ENCODE measurements around the gene ZNF408.
"Not testable (repeated sequence)": the region's sequence is repeated elsewhere in the genome, so short reads cannot be mapped to it uniquely, and the experiment has no call there.

ZNF408 gene

DNA sequence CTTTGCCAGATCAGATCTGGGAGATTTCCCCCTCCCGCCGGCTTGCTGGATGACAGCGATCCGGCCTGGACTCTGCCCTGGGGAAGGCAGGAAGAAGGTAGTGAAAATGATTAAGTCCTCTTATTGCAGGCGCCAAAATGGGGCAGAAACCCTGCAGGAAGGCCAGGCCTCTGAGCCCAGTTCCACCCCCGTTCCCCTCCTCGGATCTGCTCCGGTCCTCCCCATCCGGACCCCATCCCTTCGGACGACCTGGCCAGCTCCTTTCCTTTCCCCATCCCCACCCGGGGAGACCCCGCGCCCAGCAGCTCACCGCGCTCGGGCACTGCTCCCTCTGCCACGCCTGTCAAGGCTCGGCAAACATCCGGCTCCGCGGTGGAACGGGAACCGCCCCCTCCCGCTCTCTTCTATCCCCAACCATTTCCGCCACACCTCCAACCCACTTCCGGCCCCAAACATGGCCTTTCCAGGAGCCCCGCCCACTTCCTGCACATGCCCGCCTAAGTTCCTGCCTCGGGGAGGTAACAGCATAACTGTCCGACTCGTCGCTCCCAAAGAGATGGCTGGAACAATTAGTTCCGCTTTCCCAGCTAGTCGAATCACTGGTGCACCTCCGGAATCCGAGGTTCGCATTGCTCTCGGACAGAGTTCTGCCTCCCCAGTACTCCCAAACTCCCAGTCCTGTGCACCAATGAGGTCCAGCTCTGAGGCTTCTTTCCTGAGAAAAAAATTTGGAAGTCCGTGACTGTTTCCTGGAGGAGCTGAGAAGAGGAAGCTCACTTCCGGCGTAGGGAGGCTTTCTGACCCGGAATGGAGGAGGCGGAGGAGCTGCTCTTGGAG is at the start of gene ZNF408, which contains the start of gene ARHGAP1:
Gene ZNF408 (plus strand): TSS at position 791 of the 837 bp plus-strand sequence. CDS start 17 bp downstream, at position 808.
Gene ARHGAP1 (minus strand): TSS at position 379 of the 837 bp plus-strand sequence. CDS start 4,512 bp downstream, outside the sequence.
- DNase-seq = peak; percentile 97

DNA sequence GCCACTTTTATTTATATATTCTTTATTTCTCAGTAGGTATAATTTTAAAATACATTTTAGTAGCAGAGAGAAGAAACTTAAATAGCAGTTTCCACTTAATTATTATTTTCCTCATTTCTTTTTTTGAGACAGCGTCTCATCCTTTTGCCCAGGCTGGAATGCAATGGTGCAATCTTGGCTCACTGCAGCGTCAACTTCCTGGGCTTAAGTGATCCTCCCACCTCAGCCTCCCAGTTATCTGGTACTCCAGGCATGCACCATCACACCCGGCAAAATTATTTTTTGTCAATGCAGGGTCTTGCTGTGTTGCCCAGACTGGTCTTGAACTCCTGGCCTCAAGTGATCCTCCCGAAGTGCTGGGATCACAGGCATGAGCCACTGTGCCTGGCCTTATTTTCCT is 45.2 kb upstream of the ZNF408 start:
- DNase-seq = no peak

DNA sequence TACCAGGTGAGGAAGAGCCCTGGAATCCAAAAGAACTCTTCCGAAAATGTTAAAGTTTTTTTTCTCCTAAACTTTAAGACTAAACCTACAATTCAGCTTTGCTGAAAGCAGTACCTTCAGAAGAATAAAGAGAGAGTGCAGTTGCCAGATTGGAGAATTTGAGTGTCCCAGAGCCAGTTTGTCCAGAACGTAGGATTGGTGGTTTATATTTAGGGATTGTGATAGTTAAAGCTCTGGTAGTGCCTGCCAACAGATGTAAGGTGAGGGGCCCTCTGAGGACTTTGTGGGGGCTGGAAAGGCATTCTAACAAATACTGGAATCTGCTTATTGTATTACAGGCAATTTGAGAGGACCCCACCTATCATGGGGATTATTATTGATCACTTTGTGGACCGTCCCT is 43.6 kb upstream of the ZNF408 start:
- no peak for DNase-seq

DNA sequence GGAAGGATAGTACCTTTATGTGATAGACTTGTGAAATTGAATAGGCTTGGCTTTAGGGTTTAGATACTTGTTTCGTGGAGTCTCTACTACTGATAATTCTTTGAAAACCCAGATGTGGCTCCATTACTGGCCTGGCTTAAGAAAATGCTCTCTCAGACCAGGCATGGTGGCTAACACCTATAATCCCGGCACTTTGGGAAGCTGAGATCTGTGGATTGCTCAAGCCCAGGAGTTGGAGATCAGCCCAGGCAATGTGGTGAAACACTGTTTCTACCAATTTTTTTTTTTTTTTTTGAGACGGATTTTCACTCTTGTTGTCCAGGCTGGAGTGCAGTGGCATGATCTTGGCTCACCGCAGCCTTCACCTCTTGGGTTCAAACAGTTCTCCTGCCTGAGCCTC is 42.6 kb upstream of the ZNF408 start:
- no peak for DNase-seq

DNA sequence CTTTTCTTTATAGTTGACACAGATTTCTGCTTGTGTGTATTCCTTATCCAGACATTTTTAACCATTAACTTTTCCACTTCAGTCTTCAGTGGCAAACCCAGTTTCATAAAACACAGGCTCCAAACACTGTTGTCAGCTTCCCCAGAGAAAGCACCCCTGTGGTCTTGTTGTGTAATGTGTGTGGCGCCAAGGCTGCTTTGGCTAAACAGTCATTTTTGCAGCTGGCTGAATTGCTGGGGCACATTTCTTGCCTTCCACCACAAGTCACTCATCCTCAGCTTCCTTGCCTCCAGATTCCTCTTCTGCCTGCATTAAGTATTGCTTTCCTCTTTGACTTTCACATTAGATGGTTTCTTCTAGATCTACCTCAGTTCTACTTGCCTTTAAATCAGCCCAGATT is 40.9 kb upstream of the ZNF408 start:
- DNase-seq = no peak

DNA sequence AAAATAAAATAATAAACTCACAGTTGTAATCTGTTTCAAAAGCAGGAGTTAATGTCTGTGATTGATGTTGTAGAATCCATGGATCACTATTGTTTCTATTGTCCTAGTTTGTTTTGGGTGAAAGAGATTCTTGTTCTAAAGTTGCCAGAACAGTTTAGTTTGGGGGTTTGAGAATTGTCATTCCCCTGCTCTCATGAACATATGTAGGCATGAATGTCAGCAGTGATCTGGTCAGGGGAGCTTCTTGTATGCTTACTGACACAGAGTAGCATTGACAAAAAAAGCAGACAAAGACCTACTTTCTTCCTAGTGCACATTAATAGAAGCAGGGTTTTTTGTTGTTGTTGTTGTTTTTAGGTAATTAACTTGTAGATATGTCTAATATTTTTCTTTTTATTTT is 39.0 kb upstream of the ZNF408 start:
- DNase-seq = no peak

DNA sequence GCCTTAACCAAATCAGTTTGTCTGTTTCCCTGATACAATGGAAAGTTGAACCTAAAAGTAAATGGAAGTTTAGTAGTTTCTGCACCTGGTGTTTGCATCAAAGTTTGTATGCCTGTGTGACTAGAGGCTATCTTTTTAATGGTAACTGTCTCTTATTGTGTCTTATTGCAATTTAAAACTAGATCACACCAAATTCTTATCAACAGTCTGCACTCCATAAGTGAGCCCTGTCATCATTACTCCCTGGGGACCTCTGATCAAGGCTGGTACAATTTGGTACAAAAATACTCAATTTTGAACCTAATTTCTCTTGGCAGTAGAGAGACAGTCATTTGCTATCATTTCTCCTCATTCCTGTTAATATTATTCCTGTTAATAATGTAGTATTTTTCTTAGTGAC is 38.5 kb upstream of the ZNF408 start:
- DNase-seq = no peak

DNA sequence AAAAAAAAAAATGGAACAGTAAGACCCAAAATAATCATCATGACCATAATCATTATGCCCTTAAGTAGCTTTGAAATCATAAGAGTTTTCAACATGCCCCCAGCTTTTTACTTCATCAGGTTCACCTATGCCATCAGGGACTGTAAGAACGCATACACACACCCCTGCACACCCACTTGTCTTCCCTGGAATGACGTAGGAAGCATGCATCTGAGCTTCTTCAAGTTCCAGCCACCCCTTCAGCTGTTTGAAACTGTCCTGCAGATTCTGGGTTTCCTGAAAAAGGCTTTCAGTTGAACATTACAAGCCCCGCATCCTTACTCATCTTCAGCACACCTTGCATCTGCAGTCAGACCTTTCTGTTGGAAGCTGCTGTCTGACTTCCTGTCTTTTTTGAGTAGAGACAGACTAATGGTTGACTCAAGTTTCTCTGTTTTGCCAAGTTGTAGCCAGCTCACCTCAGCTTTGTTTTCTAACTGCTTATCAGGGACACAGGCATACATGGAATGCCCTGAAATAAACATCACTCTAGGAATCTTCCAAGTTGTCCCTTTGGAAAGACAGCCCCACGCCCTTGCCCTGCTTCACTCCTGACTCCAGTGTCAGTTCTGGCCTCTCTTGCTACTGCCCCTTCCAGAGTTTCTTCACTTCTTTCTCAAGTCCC is 37.4 kb upstream of the ZNF408 start:
- DNase-seq = no peak

DNA sequence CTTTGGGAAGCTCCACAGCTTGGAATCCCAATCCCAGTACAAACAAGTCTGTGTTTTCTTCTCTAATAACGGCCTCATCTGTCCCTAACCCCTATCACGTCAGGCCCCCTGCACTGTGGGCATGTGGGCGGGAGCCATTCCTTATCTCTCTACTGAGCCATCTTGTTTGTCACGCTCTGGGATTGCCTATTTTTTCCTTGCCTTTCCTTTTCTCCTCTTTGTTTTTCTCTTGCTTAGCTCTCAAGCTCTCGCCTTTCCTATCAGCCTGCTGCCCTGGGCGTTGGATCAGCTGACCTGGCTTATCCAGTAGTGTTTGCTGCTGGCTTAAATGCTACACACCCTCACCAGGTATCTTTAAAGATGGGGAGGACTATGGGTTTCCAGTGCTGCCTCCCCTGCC is 36.2 kb upstream of the ZNF408 start:
- no peak for DNase-seq

DNA sequence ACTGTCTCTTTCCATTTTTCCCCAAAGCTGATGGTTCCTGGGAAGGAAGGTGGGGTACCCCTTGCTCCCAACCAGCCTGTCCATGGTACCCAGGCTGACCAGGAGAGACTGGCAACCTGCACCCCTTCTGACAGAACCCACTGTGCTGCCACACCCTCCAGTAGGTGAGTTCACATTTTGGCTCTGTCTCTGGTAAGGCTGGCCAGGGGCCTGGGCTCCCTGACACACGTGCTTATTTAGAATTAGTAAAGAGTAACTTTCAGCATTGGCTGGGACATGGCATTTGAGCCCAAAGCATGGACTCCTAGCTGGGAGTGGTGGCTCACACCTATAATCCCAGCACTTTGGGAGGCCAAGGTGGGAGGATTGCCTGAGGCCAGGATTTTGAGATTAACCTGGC is 35.5 kb upstream of the ZNF408 start:
- no peak for DNase-seq

DNA sequence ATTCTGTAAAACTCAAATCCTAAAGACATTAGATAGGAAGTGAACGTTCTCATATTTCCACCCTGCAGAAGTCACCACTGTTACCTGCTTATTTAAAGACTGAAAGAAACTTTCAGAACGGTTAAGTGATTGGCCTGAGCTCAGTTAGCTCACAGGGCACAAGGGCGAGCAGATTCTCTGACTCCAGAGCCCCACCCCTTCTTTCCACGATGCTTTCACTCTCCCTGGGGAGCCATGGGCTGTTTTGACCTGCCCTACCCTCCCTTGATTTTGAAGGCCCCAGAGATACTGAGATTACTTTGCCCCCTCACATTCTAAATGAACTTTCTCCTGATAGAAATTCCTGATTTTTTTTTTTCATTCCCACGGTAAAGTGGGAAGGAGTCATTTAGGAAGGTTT is 34.3 kb upstream of the ZNF408 start:
- DNase-seq = no peak

DNA sequence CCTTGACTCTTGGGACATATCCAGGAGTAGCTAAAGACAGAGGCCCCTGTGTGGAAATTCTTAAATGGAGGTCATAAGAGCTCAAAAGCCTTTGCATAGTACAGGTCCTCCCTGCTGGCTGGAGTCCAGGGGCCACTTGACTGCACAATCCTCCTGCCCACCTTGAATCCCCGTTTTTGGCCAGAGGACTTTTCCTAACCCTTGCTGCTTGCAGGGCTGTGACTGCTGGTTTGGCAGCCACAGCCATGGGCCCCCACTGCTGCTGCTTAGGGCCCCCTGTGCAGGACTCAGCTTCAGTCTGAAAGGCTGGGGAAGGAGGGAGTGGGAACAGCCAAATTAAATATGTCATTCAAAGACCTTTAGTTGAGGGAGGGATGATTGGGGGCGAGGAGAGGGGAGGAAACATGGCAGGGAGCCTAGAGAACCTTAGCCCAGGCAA is 33.8 kb upstream of the ZNF408 start:
- DNase-seq = no peak

DNA sequence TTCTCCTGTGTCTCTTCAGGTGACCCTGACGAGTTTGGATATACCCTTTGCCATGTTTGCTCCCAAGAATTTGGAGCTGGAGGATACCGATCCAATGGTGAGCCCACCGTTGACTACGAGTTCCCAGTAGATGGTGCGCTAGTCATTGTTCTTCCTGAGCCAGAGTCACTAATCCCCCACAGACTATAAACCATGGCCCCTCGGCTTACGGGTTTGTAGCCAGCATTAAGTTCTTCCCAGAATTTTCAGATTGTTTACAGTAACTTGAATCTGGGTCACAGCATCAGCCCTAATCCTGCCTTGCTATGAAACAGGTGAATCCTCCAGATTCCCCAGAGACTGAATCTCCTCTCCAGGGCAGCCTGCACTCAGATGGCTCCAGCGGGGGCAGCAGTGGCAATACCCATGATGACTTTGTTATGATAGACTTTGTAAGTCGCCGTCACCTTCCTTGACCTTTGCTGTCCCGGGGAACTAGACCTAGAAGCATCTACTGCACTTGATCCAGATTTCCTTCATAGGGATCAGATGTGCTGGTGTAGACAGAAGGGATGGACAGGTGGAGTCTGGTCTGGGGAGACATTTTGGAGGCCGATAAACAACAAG is 32.2 kb upstream of the ZNF408 start:
- DNase-seq = no peak

DNA sequence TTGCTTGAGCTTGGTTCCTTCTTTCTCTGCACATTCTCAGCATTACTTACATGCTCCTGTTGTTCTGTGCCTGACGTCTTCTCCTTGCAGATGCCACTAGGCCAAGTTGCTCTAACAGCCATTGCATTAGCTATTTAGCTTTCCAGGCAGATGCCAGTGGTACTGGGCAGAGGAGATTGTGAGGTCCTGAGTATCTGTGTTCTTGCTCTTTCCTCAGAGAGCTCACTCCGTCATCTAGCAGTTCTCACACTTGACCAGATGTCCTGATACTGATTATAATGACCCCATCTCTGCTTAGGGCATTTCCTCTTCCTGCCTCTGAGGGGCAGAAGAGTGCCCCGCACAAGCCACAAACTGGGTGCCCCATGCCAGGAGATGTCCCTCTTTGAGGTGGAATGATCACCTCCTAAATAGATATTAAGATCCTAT is 31.1 kb upstream of the ZNF408 start:
- no peak for DNase-seq

DNA sequence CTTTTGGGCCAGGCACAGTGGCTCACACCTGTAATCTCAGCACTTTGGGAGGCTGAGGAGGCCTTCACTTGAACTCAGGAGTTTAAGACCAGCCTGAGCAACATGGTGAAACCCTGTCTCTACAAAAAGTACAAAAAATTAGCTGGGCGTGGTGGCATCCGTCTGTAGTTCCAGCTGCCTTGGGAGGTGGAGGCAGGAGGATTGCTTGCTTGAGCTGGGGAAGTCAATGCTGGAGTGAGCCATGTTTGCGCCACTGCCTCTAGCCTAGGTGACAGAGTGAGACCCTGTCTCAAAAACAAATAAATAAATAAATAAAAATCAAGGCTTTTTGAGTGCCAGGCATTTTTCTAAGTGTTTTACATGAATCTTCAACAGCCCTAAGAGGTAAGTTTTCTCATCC is 30.3 kb upstream of the ZNF408 start:
- not testable (repeated sequence) for DNase-seq

DNA sequence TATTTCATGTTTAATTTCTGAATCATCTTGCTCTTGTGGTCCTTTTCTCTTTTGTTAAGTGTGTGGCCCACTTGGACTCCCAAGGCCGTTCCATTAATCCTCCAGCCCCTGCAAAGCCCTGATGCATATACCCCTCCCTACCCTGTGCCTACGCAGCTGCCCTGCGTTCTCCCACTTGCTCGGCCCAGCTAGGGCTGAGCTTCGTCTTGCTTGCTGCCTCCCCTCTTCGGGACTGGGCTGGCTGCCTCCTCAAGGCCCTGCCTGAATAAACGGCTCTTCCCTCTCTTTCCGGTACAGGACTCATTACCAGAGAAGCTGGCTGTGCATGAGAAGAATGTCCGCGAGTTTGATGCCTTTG is 28.9 kb upstream of the ZNF408 start:
- no peak for DNase-seq

DNA sequence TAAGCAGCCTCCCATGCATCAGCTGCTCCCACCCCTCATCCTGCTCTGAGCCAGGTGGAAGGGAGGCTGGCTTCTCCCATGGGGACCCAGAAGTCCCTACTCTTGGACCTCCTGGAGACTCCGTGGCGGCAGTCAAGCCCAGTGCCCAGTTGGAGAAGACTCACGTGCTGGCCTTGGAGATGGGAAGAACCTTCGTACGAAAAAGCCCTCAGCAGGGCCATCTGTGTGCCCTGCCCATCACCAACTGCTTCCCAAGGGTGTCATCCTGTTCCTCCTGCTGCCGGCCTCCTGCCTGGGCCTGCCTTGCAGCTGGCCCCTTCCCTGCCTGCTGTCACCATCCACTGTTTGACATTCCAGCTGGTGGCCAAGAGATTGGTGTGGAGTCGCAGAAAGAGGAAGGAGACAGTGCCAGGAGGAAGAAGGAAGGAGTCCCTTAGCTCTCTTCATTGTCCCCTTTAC is 28.4 kb upstream of the ZNF408 start:
- DNase-seq = no peak

DNA sequence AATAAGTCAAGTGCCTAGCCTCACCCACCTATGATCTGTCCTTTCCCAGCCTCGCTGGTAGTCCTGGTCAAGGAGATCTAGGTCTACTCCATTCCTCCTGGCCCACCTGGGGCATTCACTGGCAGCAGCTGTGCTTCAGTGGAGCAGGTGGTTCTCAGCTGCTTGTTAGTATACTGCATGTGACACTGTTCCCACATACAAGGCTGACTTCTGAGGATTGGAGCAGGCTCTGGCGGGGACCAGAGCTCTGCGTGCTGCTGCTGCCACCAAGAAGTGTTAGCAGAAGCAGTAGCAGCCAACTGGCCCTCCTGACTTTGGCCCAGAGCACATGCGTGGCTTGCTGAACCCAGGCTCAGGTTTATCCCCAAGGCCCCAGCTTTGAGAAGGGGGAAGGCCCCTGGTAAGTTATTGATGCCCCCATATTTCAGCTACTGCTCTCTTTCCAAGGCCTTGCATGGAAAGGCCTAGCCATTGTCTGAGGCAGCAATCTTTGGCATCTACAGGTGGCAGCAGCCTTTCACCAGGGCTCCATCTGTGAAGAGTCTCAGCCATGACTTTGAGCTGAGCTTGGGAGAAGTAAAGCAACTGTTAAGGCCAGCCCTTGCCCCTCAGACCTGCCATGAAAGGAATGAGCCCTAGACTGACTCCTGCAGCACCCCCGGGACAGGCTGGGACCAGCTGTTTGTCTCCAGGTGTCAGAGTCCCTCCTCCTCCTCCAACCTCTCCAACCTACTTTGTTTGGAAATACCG is 26.9 kb upstream of the ZNF408 start:
- DNase-seq = no peak

DNA sequence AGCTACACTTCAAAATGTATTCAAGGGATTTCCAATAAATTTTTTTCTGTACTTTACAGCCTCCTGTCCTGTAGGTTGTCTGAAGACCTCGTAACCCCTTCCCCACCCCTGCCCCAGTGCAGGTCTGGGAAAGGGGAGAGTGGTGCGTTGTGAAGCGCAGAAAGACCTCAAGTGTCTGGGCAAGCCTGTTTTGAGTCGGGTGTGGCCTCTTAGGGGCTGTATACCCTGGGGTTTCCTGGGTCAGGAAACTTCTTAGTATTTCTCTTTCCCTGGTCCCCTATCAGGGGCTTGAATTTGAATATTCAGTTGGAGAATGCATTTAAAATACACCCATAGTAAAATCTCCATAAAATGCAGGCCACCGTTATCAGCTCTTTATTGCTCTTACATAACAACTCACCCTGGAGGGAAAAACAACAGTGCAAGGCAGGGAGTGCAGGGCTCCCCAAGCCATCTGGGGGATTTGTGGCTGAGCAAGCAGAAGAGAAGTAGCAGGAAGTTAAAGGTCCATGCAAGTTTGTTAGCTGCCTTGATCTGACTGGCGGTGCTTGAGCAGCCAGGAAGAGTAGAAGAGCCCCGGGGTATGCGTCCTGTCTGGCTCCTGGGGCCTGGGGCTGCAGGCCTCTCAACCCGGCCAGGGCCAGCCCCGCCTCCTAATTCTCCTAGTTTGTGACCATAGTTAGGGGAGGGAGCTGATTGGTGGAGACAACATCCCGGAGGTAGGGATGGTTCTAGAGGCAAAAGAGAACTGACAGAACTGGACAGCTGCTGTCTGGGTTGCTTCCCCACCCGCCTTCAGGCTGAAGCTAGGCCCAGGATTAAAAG is 26.2 kb upstream of the ZNF408 start:
- peak; percentile 13 for DNase-seq

DNA sequence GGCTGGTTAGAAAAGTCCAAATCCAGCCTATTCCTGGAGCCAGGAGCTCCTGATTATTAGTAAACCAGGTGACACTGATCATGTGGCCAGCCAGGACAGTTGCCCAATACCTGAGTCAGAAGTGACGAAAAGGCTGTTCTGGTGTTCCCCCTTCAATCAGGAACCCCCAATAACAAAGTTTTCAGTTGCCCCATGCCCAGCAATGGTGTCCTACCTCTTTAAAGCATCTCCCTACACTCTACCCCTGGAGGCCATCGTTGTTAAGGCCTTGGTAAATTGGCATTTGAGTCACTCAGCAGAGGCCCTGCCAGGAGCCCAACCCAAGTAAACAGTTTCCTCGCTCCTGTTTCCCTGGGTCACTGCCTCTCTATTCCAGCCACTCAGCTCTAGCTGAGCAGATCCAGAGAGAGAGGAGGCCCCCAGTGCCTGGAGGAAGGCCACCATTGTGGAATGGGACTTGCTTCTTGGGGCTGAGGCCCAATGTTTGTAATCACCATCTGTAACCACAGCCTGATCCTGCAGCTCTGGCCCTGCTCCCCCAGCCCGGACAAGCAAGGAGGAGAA is 25.5 kb upstream of the ZNF408 start:
- no peak for DNase-seq

DNA sequence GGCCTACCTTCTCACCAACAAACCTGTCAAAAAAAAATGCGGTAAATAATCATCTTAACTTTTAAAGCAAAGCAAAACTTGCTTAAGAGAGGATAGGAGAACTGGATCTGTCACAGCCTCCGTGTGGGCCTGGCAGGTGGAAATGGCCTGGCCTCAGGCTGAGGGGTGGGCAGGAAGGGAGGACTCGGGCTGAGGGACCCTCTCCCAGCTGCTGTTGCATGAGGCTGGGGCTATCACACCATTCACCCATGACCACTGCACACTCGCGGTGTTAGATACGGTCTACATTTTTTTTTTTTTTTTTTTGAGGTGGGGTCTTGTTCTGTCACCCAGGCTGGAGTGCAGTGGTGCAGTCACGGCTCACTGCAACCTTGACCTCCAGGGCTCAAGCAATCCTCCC is 24.9 kb upstream of the ZNF408 start:
- DNase-seq = no peak
